A549 (cell line): Measurements from ENCODE around the gene HOMER3.

Experiments used
- BHLHE40 ChIP-seq: IDR thresholded peaks from 2 replicates; pipeline ENCODE4 v1.6.1; 2012; ENCODE audit warnings: low read depth, low read length, inconsistent platforms
- CTCF ChIP-seq: fragments of >200 bp; sonication (Bioruptor Twin); formaldehyde crosslinking; IDR thresholded peaks from 3 replicates; pipeline ENCODE4 v1.5.1; 2016
- E2F6 ChIP-seq: IDR thresholded peaks from 2 replicates; pipeline ENCODE4 v1.6.1; 2012; ENCODE audit warnings: low read depth, borderline replicate concordance
- EHF ChIP-seq: fragments of 250-450 bp; sonication (Bioruptor Pico); IDR thresholded peaks from 2 replicates; pipeline ENCODE4 v1.5.0; 2020; ENCODE audit warnings: mild to moderate bottlenecking
- EP300 ChIP-seq, 2 experiments: fragments of >200 bp; sonication (Bioruptor Twin); formaldehyde crosslinking; IDR thresholded peaks; 2 replicates in 1 of 2; 3 replicates in 1 of 2; pipeline ENCODE4 v1.6.1; 2016 to 2017
- FOSB ChIP-seq: fragments of 250-450 bp; sonication (Bioruptor Pico); IDR thresholded peaks from 2 replicates; pipeline ENCODE4 v1.5.0; 2020; ENCODE audit warnings: mild to moderate bottlenecking, moderate library complexity
- HDAC2 ChIP-seq: fragments of 200-600 bp; sonication (generic); IDR thresholded peaks from 2 replicates; pipeline ENCODE4 v1.6.1; 2016
- JUN ChIP-seq, 2 experiments: fragments of >200 bp; sonication (Bioruptor Twin); formaldehyde crosslinking; IDR thresholded peaks; 2 replicates in 1 of 2; 3 replicates in 1 of 2; pipeline ENCODE4 v1.6.1; 2016 to 2017
- MAX ChIP-seq: IDR thresholded peaks from 2 replicates; pipeline ENCODE4 v1.6.1; 2012
- POLR2A ChIP-seq: IDR thresholded peaks from 2 replicates; pipeline ENCODE4 v1.6.1; 2012; ENCODE audit warnings: mild to moderate bottlenecking, low read length
- POLR2AphosphoS2 ChIP-seq: conservative IDR thresholded peaks from 2 replicates; pipeline ENCODE4 v1.6.1; 2012; ENCODE audit warnings: low read length, improper control_type of control experiment, inconsistent platforms
- RAD21 ChIP-seq, 2 experiments: fragments of >200 bp in 1 of 2; sonication (Bioruptor Twin) in 1 of 2; formaldehyde crosslinking in 1 of 2; IDR thresholded peaks in 1 of 2; conservative IDR thresholded peaks in 1 of 2; 2 replicates in 1 of 2; 3 replicates in 1 of 2; pipeline ENCODE4 v1.6.1; 2012 to 2018; ENCODE audit warnings: inconsistent platforms in 1 of 2
- SREBF2 ChIP-seq: fragments of 450-650 bp; IDR thresholded peaks from 2 replicates; pipeline ENCODE4 v1.6.1; 2014; ENCODE audit warnings: mild to moderate bottlenecking, moderate library complexity
- USF2 ChIP-seq: fragments of 450-650 bp; IDR thresholded peaks from 2 replicates; pipeline ENCODE4 v1.6.1; 2014; ENCODE audit warnings: antibody characterized with exemption

- no peak for TF ChIP-seq BHLHE40
- TF ChIP-seq EP300 (IDR thresholded peaks at IDR 0.05), result no peak
- TF ChIP-seq E2F6, result no peak
- no peak for TF ChIP-seq CTCF
- TF ChIP-seq HDAC2, result no peak
- TF ChIP-seq POLR2A, result no peak
- no peak for TF ChIP-seq JUN (IDR thresholded peaks at IDR 0.05)
- TF ChIP-seq MAX, result no peak
- no peak for TF ChIP-seq SREBF2
- TF ChIP-seq POLR2AphosphoS2, result no peak
- no peak for TF ChIP-seq USF2
- TF ChIP-seq RAD21 (conservative IDR thresholded peaks at IDR 0.05 in 1 of 2, IDR thresholded peaks at IDR 0.05 in 1 of 2), result no peak
- TF ChIP-seq EHF (CRISPR knock-in tag), result no peak
- TF ChIP-seq FOSB (CRISPR knock-in tag), result no peak
Observed at GRCh38 chr19:18939163-18939562, 1.9 kb downstream of the HOMER3 start.
